Endometrial microvascular endothelial cells (primary cell): Measurements from ENCODE around the gene WNT9B. TPM values are rescaled to one million over a fixed set of nuclear protein-coding genes. Genes with fewer than 3 reads are reported as not detected.

Source experiments
- in situ Hi-C: cut with HindIII; loops from 2 replicates; pipeline ENCODE4 v1.10.0; 2017; ENCODE audit warnings: low sequenced_read_pairs, low pct_unique_long_range_greater_than_20kb; ENCODE audit errors: inconsistent ontology term
- total RNA-seq: library from RNA; depleted of rRNA; stranded (reverse); fragments of >200 nt; gene quantifications from one replicate; pipeline ENCODE4 v1.2.3, GENCODE V29; 2015; ENCODE audit errors: inconsistent ontology term

The WNT9B gene, protein sequence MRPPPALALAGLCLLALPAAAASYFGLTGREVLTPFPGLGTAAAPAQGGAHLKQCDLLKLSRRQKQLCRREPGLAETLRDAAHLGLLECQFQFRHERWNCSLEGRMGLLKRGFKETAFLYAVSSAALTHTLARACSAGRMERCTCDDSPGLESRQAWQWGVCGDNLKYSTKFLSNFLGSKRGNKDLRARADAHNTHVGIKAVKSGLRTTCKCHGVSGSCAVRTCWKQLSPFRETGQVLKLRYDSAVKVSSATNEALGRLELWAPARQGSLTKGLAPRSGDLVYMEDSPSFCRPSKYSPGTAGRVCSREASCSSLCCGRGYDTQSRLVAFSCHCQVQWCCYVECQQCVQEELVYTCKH
- not detected for total RNA-seq

DNA sequence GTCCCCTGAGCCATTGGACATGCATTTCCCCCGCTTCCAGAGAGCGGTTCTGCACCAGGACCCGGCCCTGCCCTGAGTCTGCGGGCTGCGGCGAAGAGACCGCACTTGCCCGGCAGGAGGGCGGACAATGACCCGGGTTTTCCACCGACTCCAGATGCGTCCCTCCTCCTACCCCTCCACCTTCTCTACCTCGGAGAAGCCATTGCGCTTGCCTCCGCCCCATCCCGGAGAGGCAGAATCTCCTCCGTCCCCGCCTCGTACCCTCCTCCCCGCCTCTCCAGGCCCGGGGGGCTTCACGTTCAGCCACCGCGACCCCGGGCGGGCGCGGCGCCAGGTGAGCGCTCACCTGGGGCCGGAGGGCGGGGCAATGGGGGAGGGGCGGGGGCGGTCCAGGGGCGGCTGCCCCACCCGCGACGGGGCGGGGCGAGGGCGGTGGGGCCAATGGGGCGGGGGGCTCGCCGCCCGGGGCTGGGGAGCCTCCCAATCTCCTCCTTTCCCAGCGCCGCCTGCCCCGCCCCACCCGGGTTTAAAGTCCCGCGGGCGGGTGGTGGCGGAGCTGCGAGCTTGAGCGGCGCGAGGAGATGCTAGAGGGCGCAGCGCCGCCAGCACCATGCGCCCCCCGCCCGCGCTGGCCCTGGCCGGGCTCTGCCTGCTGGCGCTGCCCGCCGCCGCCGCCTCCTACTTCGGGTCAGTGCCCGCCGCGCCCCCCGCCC, at the start of gene WNT9B:
Gene WNT9B, plus strand, starts transcription at position 555 of the 713 bp plus-strand sequence. Its CDS starts 56 bp downstream, at position 611.
- in situ Hi-C loops, result no loop called here

DNA sequence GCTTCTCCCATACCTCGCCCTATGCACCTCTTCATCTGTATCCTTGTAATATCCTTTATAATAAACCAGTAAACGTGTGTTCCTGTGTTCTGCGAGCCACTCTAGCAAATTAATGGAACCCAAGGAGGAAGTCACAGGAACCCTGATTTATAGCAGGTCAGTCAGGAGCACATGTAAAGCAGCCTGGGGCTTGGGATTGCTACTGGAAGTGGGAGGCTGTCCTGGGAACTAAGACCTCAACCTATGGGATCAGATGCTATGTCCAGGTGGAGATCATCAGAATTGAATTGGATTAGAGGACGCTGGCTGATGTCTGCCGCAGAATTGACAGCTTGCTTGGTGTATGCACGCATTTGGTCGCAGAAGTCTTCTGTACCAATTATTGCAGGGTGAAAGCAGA, 48.6 kb upstream of the WNT9B start:
- in situ Hi-C loops, result no loop called here

DNA sequence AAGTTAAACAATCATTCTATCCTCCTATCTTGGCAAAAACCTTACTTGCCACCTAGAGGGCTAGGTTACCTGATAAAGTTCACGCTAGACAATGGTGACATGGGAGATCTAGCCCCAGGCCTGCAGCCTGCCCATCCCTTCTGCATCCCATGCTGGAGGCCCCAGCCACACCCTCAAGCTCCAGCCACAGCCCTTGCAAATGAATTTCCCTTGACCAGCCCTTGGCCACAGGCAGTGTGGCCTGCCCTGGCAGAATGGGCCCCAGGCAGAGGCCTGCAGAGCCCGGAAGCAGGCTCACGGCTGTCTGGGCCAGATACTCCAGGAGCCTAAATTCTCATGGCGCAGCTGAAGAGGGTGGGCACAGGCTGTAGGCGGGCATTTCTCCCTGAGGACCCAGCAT, 47.8 kb upstream of the WNT9B start:
- in situ Hi-C loops, result no loop called here

DNA sequence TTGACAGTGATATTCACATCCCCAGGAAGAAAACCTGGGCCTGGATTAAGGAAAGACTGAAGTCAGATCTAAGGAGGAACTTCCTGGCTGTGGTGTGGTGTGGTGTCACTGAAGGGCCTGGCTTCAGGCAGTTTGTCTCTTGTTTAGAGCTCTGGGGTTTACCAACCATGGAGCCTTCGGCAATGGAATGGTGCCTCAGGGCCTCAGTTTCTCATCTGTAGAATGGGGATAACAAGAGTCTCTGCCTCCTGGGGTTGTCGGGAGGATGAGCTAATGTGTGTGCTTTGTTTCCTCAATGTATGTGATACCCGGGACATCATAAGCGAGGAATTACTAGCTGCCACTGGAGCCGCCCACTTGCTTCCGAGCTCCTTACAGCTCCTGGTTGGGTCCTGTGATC, 45.6 kb upstream of the WNT9B start:
- in situ Hi-C loops, result no loop called here

DNA sequence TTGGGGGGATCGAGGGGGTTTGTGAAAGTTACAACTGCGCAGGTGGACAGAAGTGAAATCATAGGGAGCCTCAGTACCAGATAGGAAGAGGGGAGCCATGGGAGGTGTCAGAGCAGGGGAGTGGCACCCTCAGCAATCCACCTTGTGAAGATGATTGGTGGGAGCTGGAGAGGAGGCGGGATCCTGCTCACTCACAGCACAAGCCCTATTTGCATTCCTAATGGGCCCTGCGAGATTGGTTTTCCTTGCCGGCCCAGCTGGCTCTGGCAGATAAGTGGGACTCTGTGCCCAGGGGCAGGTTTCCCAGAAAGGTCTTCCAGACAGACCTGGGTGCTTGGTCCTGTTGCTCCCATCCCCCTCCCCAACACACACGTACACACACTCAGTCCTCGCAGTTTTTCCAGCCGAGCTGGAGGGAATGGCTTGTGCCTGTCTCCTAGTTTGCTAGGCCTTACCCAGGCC, 42.2 kb upstream of the WNT9B start:
- in situ Hi-C loops, result no loop called here

DNA sequence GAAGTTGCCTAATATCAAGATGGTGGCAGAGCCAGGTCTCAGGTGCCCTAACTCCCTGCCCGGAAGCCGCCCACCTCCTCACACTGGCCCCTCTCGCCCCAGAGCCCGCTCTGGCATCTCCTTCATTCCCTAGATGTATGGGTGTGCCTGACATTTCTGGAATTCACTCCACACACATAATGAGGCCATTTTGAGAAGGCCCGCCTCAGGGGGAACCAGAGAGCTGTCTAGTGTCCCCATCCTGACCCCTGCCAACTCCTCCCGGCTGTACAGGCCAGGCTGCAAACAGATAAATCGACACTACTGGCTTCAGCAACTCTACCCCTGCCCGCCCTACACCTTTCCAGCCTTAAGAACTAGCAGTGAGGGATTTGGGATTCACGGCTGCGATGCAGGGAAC, 40.5 kb upstream of the WNT9B start:
- in situ Hi-C loops, result no loop called here

DNA sequence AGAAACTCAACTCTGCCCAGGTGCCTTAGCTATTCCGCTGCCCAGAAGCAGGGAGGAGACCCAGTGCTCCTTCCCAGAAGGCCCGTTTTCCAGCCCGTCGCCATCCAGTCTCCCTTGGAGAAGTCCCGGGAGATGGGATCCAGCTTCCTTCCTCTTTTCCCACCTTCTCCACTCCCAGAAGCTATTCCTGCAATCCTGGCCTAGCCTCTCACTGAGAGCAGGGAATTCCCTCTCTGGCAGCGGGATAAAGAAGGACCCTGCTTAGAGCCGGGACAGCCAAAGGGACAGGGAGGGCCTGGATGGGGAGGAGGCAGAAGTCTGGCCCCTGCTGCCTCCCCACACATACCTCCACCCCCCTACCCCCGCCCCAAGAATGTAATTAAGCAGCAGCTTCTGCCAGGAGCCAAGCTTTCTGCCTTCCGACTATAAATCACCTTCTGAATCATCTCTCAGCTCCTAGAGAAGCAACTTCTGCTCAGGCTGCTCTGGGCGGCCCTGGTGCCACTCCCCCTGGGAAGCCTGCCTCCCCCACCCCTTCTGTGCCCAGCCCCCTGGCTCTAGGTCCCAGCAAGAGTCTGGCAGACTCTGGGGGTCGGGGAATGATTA, 39.3 kb upstream of the WNT9B start:
- in situ Hi-C loops, result no loop called here

DNA sequence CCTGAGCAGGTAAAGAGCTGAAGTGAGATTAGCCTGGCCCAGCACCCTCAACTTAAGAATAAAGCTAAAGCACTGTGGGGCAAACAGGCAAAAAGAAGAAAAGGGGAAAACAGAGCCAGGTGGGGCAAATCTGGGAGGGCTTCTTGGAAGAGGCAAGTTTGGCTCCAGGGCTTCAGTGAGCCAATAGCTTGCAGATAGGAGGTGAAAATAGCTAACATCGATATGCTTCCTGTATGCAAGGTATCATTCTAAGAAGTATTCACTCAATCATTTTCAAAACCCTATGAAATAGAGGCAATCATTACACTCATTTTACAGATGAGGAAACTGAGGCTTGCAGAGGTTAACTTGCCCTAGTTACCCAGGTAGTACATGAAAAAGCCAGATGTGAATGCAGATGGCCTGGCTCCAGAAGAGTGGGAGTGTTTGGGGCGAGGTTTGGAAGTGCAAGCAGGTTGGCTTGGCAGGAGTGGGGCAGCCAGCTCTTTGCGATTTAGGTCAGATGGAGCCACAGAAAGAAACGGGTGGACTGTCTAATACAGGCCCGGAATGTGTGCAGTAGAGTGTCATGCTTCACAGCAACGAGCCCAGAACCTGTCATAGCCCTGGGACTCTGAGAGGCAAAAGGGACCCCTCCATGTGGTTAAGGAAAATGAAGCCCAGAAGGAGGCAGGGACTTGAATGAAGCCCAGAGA, 38.6 kb upstream of the WNT9B start:
- in situ Hi-C loops, result no loop called here

DNA sequence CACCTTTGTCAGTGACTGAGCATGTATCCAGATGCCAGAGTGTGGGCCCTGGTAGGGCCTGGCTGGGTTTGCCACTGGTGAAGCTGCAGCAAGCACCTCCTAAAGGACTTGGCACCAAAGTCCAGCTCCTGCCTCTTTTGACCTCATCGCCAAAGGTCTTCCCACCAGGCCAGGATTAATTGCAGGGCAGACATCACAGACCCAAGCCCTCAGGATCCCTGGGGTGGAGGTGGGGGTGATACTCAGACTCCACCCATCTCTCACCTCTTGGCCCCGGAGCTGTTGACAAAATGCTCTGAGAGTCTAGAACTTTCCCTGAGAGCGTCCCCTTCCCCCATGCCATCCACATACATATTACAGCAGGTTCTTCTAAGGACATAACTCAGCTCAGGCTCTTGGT, 37.5 kb upstream of the WNT9B start:
- in situ Hi-C loops, result no loop called here

DNA sequence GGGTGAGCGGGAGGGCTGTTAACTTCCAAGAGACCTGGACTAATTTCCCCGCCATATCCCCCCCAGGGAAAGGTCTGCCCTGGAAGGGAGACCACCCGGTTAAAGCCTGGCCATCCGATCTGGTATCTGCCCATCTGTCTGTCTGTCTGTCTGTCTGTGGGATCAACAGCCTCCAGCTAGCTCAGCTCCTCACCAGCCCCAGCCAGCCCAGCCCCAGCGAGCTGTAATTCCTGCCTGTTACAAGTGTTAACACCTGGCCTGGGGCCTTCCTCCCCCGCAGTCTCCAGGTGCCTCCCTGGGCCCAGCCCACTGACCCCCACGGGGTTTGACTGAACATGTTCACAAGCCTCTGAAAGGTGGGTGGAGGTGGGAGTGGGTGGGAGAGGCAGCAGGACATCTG, 36.9 kb upstream of the WNT9B start:
- in situ Hi-C loops, result no loop called here

DNA sequence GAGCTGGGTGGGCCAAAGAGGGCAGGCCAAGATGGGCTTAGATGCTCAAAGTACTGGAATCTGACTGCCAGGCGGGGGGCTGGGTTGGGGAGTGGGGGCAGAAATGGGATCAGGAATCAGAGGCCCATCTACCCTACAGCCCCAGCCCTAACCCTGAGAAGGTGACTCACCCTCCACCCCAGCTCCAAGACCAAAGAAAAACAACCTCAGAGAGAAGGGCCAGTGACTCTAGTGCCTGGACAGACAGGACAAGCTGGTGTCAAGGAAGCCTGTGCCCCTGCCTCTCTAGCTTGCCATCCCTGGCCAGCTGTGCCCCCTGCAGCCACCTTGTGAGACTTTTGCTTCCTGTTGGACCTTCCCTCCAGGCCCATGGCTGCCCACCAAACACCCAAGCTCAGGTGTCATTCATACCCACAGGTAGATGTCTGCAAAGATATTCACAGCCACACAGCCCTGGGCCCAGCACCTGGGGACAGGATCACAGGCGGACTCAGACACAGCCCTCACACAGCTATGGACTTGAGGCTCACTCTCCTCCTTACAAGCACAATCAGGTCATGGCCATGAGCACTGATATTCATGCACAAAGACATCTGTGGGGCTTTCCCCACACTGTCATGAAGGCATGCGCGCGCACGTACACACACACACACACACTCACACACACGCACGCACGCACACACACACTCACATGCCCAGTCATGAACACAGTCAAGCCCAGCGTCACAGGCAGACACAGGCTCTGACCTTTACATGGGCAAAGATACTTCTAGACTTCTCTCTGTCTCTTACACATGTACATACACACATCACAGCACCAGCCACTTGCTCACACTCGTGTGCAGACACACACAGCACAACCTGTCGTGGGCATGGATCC, 35.7 kb upstream of the WNT9B start:
- in situ Hi-C loops, result no loop called here

DNA sequence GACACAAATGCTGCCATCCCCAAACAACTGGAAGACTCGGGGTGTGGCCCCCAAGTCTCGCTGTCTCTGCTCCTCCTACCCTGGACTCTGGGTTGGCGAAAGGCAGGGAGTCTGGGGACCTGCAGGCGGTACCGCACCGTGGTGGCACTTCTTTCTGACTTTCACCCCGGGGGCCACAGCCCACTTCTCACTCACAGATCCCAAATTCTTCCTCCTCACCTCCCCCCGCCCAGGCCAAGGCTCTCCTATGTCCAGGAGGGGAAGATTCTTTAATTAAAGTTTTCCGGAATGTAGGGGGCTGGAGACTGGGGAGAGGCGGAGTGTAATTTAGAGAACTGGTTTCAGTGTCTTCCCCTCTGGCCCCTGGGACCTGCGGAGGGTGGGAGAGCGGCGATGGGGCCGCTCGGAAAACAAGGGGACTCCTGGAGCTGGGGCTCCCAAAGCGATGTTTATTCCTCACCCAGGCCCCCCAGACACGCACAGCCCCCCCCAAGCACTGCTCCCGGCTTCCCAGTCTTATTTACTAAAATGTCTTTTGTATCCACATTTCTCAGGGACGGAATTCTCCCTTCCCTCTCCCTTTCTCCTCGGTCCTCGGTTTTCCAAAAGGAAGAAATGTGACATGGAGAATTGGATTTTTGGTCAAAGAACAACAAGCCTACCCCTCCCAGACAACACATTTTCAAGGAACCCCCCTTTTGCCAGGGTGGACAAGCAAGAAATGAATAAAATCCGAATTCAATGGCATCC, 34.1 kb upstream of the WNT9B start:
- in situ Hi-C loops, result no loop called here

DNA sequence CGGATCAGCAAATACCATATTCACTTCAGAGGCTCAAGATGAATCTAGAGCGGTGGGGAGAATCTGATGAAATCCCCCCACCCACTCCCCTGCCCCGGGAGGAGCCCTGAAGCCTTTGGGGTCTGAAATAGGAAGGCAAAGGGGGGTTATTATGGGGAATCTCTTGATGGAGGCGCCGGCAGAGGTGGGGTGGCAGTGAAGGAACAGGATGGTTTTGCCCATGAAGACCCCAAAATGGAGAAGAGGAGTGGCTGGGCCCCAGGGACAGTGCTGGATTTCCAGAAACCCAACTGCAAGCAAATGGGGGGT, 33.5 kb upstream of the WNT9B start:
- in situ Hi-C loops, result no loop called here

DNA sequence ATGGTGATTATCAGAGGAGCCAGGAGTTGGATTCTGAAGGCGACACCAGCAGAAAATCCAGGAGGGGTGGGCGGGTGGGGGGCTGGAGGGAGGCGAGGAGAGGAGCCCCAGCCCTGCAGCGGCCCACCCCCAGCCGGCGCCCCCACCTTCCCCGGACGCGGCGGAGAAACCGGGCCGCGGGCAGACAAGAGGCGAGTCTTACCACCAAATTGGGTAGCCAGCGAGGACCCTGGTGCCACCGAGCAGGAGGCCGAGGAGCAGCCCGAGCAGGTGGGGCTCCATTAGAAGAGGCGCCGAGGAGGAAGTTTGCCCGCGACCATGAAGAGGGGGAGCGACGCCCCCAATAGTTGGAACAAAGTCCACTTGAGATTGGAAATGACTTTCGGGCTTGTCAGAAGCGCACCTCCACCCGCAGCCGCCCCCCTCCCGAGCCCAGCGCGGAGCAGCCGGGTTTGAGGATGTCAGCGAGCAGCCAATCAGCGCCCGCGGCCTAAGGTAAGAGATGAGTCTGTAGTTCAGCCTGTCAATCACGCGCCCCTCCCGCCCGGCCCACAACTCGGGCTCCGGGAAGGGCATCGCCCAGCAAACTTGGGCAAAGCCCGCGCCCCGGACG, 33.0 kb upstream of the WNT9B start, which contains the start of gene WNT3:
Gene WNT3, minus strand, starts transcription at position 377 of the 613 bp plus-strand sequence. Its CDS starts 95 bp downstream, at position 282.
- in situ Hi-C loops, result no loop called here

DNA sequence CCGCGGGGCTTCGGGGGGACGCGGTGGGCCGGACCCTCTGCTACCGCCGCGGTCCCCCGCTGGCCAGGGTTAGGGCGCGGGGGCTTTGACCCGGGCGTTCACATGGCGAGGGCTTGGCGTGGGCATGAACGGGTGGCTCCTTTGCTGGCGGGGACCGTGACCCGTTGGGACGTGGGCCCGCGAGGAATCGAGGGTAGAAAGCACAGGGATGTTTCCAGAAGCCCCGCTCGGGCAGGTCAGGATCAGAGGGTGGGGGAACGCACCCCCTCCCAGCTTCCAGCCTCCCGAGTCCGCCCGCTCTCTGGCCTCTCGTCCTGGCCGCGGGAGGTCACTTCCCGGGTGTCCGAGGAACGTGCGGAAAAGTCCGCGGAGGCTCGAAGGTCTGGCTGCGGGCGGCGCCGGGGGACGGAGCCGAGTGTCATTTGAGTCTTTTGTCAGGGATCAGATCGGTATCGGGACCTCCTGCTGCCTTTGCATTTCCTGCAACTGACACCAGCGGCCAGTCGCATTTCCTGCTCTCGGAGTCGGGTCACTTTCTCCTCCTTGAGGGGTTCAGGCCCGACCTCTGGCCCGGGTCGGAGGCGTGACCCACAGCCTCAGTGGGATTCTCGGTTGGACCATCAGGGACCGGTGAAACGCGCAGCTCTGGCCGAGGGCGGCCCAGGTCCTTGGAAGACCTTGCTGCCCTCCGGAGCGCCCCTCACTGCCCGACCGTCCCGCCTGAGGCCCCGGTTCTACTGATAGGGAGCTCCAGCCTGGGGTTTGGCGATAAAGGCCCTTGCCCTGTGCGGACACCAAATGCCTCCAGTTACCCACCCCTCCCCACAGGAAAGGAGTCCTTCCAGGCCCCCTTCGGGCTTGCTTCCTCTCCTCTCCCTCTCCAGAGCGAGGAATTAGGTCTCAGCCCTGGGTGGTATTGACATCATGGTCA, 32.2 kb upstream of the WNT9B start:
- in situ Hi-C loops, result no loop called here

DNA sequence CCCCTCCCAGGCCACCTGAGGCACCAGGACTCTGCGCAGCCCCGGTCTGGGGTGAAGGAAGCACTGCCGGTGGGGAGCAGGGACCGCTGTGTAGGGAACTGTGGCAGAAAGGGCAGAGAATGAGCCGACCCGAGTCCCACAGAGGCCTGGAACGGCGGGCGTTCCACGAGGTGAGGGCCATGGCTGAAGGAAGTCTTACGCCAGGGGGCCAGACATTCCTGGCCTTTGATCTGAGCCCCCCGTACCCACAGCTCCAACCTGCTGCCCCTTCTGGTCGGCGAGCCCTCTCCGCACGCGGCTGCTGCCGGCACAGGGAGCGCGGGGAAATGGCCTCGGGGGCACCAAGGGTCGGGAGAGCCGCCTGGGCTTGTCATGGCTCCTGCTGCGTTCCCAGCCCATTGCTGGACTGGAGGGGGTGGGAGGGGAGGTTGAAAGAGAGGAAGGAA, 31.5 kb upstream of the WNT9B start:
- in situ Hi-C loops, result no loop called here
